Gastrocnemius medialis (tissue), 4 donors: ENCODE measurements around the gene OPA3.
"Not testable (repeated sequence)": the region's sequence is repeated elsewhere in the genome, so short reads cannot be mapped to it uniquely, and the experiment has no call there.

Experiments used
- POLR2A ChIP-seq, 2 donors: fragments of 450-650 bp; IDR thresholded peaks; one replicate each; pipeline ENCODE4 v1.6.1; 2017; ENCODE audit warnings: antibody characterized with exemption in 2 of 2, mild to moderate bottlenecking in 2 of 2, moderate library complexity in 2 of 2
- TF ChIP-seq, protein P1 (sequence below), 5 experiments: fragments of 450-650 bp in 3 of 5; fragments of 200-600 bp in 2 of 5; sonication (generic) in 2 of 5; IDR thresholded peaks in 4 of 5; conservative IDR thresholded peaks in 1 of 5; 1 replicate in 4 of 5; 2 replicates in 1 of 5; pipeline ENCODE4 v1.5.1; 2016 to 2019; ENCODE audit warnings: antibody characterized with exemption in 5 of 5, mild to moderate bottlenecking in 3 of 5, moderate library complexity in 3 of 5

DNA sequence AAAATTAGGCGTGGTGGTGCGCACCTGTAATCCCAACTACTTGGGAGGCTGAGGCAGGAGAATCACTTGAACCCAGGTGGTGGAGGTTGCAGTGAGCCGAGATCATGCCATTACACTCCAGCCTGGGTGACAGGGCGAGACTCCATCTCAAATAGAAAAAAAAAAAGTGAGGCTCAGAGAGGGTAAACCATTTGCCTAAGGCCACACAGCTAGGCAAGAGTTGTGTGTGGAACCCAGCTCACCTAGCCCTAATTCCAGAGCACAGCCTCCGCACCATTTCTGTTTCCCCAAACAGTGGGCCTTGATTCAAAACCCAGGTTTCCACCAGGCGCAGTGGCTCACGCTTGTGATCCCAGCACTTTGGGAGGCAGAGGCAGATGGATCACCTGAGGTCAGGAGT lies 43.6 kb upstream of the OPA3 start:
- not testable (repeated sequence) for TF ChIP-seq POLR2A (IDR thresholded peaks at IDR 0.05)
- TF ChIP-seq, protein P1, sequence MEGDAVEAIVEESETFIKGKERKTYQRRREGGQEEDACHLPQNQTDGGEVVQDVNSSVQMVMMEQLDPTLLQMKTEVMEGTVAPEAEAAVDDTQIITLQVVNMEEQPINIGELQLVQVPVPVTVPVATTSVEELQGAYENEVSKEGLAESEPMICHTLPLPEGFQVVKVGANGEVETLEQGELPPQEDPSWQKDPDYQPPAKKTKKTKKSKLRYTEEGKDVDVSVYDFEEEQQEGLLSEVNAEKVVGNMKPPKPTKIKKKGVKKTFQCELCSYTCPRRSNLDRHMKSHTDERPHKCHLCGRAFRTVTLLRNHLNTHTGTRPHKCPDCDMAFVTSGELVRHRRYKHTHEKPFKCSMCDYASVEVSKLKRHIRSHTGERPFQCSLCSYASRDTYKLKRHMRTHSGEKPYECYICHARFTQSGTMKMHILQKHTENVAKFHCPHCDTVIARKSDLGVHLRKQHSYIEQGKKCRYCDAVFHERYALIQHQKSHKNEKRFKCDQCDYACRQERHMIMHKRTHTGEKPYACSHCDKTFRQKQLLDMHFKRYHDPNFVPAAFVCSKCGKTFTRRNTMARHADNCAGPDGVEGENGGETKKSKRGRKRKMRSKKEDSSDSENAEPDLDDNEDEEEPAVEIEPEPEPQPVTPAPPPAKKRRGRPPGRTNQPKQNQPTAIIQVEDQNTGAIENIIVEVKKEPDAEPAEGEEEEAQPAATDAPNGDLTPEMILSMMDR (IDR thresholded peaks at IDR 0.05 in 4 of 5, conservative IDR thresholded peaks at IDR 0.05 in 1 of 5): not testable (repeated sequence)
